Measurements from ENCODE around the gene PTGES. TPM values are rescaled to one million over a fixed set of nuclear protein-coding genes. Genes with fewer than 3 reads are reported as not detected.

Gene PTGES
- total RNA-seq, 1 donor from 2014 or later, result 2.1 TPM

- ATAC-seq, result no peak
- no peak for TF ChIP-seq CTCF (IDR thresholded peaks at IDR 0.05)
- no peaks in the 10 kb centered on the region for H3K4me1 ChIP-seq
- no peaks in the 10 kb centered on the region for H3K27me3 ChIP-seq
- H3K36me3 ChIP-seq, result no peaks in the 10 kb centered on the region
- intact Hi-C loops (cut with DNase I), result no loop called here
- H3K4me3 ChIP-seq, result no peak overlapping the region
- no peak overlapping the region for H3K27ac ChIP-seq
- DNase-seq, result no peak
- H3K9me3 ChIP-seq, result no peaks in the 10 kb centered on the region
These were observed 6.6 kb downstream of the PTGES start for GRCh38 chr9:129746092-129746777.

- Histone ChIP-seq H3K27me3 (no peaks in the 10 kb centered on the region), H3K4me3 (no peak overlapping the region), H3K9me3 (no peaks in the 10 kb centered on the region), H3K27ac (no peak overlapping the region), H3K36me3 (no peaks in the 10 kb centered on the region), H3K4me1 (no peaks in the 10 kb centered on the region)
- intact Hi-C loops (cut with DNase I), result no loop called here
- ATAC-seq, result no peak
- TF ChIP-seq CTCF (IDR thresholded peaks at IDR 0.05), result no peak
- no peak for DNase-seq
These were observed 7.6 kb downstream of the PTGES start for GRCh38 chr9:129745200-129745599.

GRCh38 chr9:129740666-129741464 lies 12.0 kb downstream of the PTGES start:
- H3K27me3 ChIP-seq, result peaks cover 8% of the 10 kb centered on the region
- ATAC-seq (no peak), DNase-seq (no peak)
- no peak for TF ChIP-seq CTCF (IDR thresholded peaks at IDR 0.05)
- H3K9me3 ChIP-seq, result no peaks in the 10 kb centered on the region
- no peak overlapping the region for H3K27ac ChIP-seq
- intact Hi-C loops (cut with DNase I), result no loop called here
- peaks cover 4% of the 10 kb centered on the region for H3K4me1 ChIP-seq
- H3K36me3 ChIP-seq, result no peaks in the 10 kb centered on the region
- no peak overlapping the region for H3K4me3 ChIP-seq

GRCh38 chr9:129740174-129740573 lies 12.7 kb downstream of the PTGES start:
- H3K27me3 ChIP-seq, result peaks cover 8% of the 10 kb centered on the region
- no peaks in the 10 kb centered on the region for H3K36me3 ChIP-seq
- peaks cover 4% of the 10 kb centered on the region for H3K4me1 ChIP-seq
- no peak for TF ChIP-seq CTCF (IDR thresholded peaks at IDR 0.05)
- ATAC-seq (no peak), DNase-seq (no peak)
- no peaks in the 10 kb centered on the region for H3K9me3 ChIP-seq
- intact Hi-C loops (cut with DNase I), result no loop called here
- no peak overlapping the region for H3K4me3 ChIP-seq
- no peak overlapping the region for H3K27ac ChIP-seq

- DNase-seq, result no peak
- H3K4me1 ChIP-seq, result peaks cover 4% of the 10 kb centered on the region
- TF ChIP-seq CTCF (IDR thresholded peaks at IDR 0.05), result no peak
- intact Hi-C loops (cut with DNase I), result loop anchor here (5.0 to 10.0 kb wide), 2 partner anchors 48 to 95 kb away; partner anchors contain the start of gene ASB6
- ATAC-seq, result no peak
- peaks cover 8% of the 10 kb centered on the region for H3K27me3 ChIP-seq
- H3K9me3 ChIP-seq, result no peaks in the 10 kb centered on the region
- no peak overlapping the region for H3K27ac ChIP-seq
- H3K4me3 ChIP-seq, result no peak overlapping the region
- H3K36me3 ChIP-seq, result no peaks in the 10 kb centered on the region
These were observed 13.4 kb downstream of the PTGES start for GRCh38 chr9:129739432-129739831.
